Left colon (tissue), 2 donors: Measurements from ENCODE around the gene TTC7B. TPM values are rescaled to one million over a fixed set of nuclear protein-coding genes. Genes with fewer than 3 reads are reported as not detected.
"Not testable (repeated sequence)": the region's sequence is repeated elsewhere in the genome, so short reads cannot be mapped to it uniquely, and the experiment has no call there.

Experiments used
- ATAC-seq: fragments of 200-7000 bp; cut with Tn5 transposase; one replicate; pipeline ENCODE4 v1.9.1; 2020; ENCODE audit warnings: mild to moderate bottlenecking, moderate library complexity
- DNase-seq, 2 donors: peaks; one replicate each; pipeline ENCODE4 v3.0.0-alpha.2; 2020
- intact Hi-C, 2 donors: fragments of 100-400 bp; cut with DNase I in 1 of 2; cut with micrococcal nuclease in 1 of 2; formaldehyde crosslinking; loops; one replicate each; pipeline versions ENCODE4 v1.11.2 to v1.14.0; 2022; cut with DNase I, micrococcal nuclease
- total RNA-seq, 2 donors: library from RNA; stranded (reverse); fragmentation: NEBNext Ultra II Directional; extraction: Animal tissue kit (Norgen Biotek cat#: 25700); gene quantifications; one replicate each; pipeline ENCODE4 v1.2.1, GENCODE V29; 2021
- donor health status: DM: no; HTN: no; CAD: no.
- donor health status: DM: yes; HTN: yes; CAD: no.

Gene TTC7B
- total RNA-seq, 2 donors from 2014 or later, result 4.3 to 13.4 TPM

- DNase-seq, ATAC-seq, intact Hi-C loops: not testable (repeated sequence)
Measured at GRCh38 chr14:90838531-90838930, 22.3 kb upstream of the TTC7B start.

- ATAC-seq (no peak), DNase-seq (no peak)
- intact Hi-C loops, result no loop called here
Measured at GRCh38 chr14:90837355-90837754, 21.1 kb upstream of the TTC7B start.

DNA sequence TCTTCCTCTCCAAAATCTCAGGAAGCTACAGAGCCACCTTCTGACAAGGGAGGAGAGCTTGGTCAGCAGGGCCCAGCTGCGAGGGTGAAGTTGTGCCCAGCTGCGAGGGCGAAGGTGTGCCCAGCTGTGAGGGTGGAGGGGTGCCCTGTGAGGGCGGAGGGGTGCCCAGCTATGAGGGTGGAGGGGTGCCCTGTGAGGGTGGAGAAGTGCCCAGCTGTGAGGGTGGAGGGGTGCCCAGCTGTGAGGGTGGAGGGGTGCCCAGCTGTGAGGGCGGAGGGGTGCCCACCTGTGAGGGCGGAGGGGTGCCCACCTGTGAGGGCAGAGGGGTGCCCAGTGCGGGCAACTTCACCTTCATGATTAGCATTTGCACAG is 20.4 kb upstream of the TTC7B start:
- intact Hi-C loops, result no loop called here
- ATAC-seq, result no peak
- DNase-seq, result no peak

DNA sequence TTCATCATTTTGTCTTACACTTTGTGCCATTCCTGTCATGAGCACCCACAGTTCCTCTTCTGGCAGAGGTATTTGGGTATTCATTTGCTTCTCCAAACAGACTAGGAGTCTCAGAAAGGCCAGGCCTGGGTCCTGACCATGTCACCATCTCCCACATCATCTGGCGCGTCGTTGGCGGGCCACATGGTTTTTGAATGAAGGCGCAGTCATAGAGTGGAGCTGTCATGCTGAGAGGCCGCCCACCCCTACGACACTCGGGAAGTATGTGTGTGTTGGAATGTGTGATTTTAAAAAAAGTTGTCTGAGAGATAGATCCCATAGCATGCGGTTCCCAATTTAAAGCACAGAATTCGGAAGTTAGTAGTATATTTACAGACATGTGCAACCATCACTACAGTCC is 15.6 kb upstream of the TTC7B start:
- no peak for DNase-seq

GRCh38 chr14:90830931-90831701 is 14.9 kb upstream of the TTC7B start:
- ATAC-seq, result no peak
- DNase-seq, result no peak
- intact Hi-C loops, result no loop called here

More for the DNA sequence above, 15.6 kb upstream of the TTC7B start:
- intact Hi-C loops, result no loop called here
- no peak for ATAC-seq

GRCh38 chr14:90829677-90830076 is 13.4 kb upstream of the TTC7B start:
- ATAC-seq (no peak), DNase-seq (no peak)
- intact Hi-C loops, result no loop called here

- intact Hi-C loops, result no loop called here
- DNase-seq (peak in 1 of 2 donors; percentile 20), ATAC-seq (peak; percentile 23)
Measured at GRCh38 chr14:90828642-90829487, 12.6 kb upstream of the TTC7B start.

- ATAC-seq (peak; percentile 100), DNase-seq (peak; percentile 92 to 94)
- intact Hi-C loops, result no loop called here
Measured at GRCh38 chr14:90827919-90828610, 11.8 kb upstream of the TTC7B start.

GRCh38 chr14:90823542-90823941 is 7.3 kb upstream of the TTC7B start:
- intact Hi-C loops, DNase-seq, ATAC-seq: not testable (repeated sequence)

DNA sequence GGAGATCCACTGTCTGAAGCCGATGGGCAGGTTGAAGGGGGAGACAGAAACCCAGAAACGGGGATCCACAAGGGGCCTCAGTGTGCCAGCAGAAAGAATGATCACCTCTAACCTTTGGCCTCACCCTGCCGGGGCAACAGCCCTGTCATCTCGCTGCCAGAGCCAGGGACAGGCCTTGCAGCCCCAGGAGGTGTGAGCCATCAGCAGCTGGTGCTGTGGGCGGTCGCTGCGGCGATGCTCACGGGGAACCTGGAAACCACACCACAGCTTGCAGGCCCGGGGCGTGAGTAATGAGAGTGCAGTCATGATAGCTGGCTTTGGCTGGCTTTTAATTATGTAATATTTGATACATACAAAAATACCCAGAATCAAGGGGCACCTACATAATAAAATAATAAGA is 4.7 kb upstream of the TTC7B start:
- no peak for DNase-seq
- intact Hi-C loops, result no loop called here
- no peak for ATAC-seq

DNA sequence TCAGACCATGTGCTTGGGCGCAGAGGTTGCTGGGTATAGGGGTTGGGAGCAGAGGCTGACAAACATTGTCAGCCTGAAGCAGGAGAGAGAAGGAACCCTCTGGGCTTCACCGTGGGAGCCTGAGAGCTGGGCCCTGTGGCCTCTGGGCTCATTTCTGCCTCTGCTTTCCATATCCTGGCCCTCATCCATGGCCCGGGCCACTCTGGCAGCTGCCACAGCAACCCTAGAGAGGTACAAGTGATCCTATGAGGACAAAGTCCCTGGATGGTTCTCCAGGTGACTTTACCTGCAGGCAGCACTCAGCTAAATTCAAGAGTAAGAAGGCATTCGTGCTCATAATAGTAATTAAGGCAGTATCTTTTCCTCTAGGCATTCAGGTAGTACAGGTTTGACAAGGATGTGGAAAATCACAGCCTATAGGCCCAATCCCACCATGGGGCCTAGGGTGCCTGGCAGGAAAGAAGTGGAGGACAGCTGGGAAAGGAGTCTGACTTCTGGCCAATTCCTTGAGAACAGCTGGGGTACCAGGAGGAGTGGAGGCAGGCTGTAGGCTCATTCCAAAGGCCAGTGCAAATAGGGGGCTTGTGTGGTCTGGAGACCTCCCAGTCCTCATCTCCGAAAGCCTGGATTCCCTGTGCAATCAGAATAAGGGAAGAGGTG is 3.6 kb upstream of the TTC7B start:
- ATAC-seq, result peak; percentile 30
- no peak for DNase-seq
- intact Hi-C loops, result no loop called here

GRCh38 chr14:90818715-90819114 is 2.5 kb upstream of the TTC7B start:
- DNase-seq (no peak), ATAC-seq (no peak)
- intact Hi-C loops, result no loop called here

DNA sequence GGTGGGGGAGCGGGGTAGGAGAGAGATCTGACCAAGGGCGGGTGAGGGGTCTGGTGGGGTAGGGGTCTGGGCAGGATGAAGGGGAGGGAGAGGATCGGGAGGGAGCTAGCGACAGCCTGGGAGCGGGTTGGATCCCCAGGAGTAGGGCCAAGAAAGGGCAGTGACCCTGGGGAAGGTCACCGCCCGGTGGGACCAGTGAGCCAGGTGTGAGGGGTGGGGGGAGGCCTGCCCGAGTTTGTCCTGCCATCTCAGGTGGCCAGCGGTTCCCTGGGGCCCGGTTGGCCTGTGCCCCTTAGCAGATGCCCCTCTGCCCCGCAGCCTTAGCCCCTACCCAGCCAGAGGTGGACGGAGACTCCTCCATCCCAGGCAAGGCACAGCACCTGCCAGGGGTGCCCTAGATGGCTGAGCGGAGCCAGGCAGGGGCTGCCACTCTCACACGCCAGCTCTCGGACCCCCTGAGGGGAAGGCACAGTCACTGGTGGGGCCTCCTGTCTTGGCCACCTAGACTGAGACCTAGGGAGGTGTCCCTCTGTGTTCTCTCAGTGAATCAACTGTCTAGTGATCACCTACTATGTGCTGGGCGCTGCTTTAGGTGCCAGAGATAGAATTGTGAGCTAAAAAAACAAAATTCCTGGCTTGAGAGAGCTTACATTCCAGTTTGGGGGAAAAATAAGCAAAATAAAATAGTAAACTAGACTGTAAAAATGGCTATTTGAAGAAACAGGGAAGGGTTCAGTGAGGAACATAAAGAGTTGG is 629 bp upstream of the TTC7B start:
- DNase-seq, result no peak
- intact Hi-C loops, result no loop called here
- ATAC-seq, result peak; percentile 6

- DNase-seq (no peak), ATAC-seq (no peak)
- intact Hi-C loops, result no loop called here
Measured at GRCh38 chr14:90815572-90815821, 733 bp downstream of the TTC7B start.

GRCh38 chr14:90814806-90815571 is 1.2 kb downstream of the TTC7B start:
- ATAC-seq, result no peak
- DNase-seq, result no peak
- intact Hi-C loops, result no loop called here

DNA sequence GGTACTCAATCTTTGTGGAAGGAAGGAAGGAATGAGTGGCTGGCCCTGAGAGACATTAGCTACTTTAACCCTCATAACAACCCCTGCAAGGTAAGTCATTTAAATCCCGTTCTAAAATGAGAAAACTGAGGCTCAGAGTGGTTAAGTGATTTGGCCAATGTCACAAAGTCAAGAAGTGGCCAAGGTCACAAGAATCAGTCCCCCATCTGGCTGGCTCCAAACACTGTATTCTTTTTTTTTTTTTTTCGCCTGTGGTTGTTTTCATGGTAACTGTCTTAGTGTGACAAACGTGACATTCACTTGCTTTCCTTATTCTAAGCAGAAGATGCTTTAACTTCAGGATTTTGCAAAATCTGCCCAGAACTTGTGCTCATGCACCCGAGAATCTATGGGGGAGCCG is 2.8 kb downstream of the TTC7B start:
- intact Hi-C loops, result no loop called here
- ATAC-seq (no peak), DNase-seq (no peak)

- DNase-seq (no peak), ATAC-seq (no peak)
- intact Hi-C loops, result no loop called here
Measured at GRCh38 chr14:90812109-90812508, 4.1 kb downstream of the TTC7B start.

GRCh38 chr14:90811641-90812040 is 4.6 kb downstream of the TTC7B start:
- intact Hi-C loops, result no loop called here
- no peak for DNase-seq
- ATAC-seq, result no peak
